Esophagus muscularis mucosa (tissue), 3 donors: ENCODE data around the gene SH3BP2.

Experiments
- EP300 ChIP-seq: sonication (generic); formaldehyde crosslinking; IDR thresholded peaks from one replicate; pipeline ENCODE4 v1.6.1; 2017; ENCODE audit warnings: antibody characterized with exemption
- POLR2AphosphoS5 ChIP-seq, 2 donors: sonication (generic); formaldehyde crosslinking; IDR thresholded peaks; one replicate each; pipeline ENCODE4 v1.6.1; 2017; ENCODE audit warnings: antibody characterized with exemption in 2 of 2

GRCh38 chr4:2824329-2824835 is 31.5 kb downstream of the SH3BP2 start:
- TF ChIP-seq POLR2AphosphoS5 (IDR thresholded peaks at IDR 0.05) (no peak), EP300 (no peak)
